Activated naive CD4-positive, alpha-beta T cell treated with anti-CD3 and anti-CD28 coated beads for 36 hours (primary cell): ENCODE data around the gene SPANXC. TPM values are rescaled to one million over a fixed set of nuclear protein-coding genes. Genes with fewer than 3 reads are reported as not detected.
"Not testable (repeated sequence)": the region's sequence is repeated elsewhere in the genome, so short reads cannot be mapped to it uniquely, and the experiment has no call there.

ENCODE experiments used
- CTCF ChIA-PET: fragments of 350-600 bp; sonication (Branson Sonifier 250); formaldehyde crosslinking; loops from one replicate; lab custom pipeline; 2021; ENCODE audit warnings: antibody characterized with exemption; lab: Charles Lee
- DNase-seq: peaks from one replicate; pipeline ENCODE4 v3.0.0-alpha.2; 2020
- H3K27ac Mint-ChIP-seq: one replicate; pipeline ENCODE4 v1.8.0; 2021; ENCODE audit warnings: mild to moderate bottlenecking, mixed read lengths
- H3K27me3 Mint-ChIP-seq: one replicate; pipeline ENCODE4 v1.8.0; 2021; ENCODE audit warnings: low read depth, mixed read lengths
- H3K36me3 Mint-ChIP-seq: one replicate; pipeline ENCODE4 v1.8.0; 2021; ENCODE audit warnings: low read depth, mixed read lengths
- H3K4me1 Mint-ChIP-seq: one replicate; pipeline ENCODE4 v1.8.0; 2021; ENCODE audit warnings: low read depth, mixed read lengths
- H3K4me3 Mint-ChIP-seq: one replicate; pipeline ENCODE4 v1.8.0; 2021; ENCODE audit warnings: mild to moderate bottlenecking, moderate library complexity, mixed read lengths
- H3K9me3 Mint-ChIP-seq: one replicate; pipeline ENCODE4 v1.8.0; 2021; ENCODE audit warnings: mixed read lengths
- intact Hi-C: fragments of 100-400 bp; cut with micrococcal nuclease; formaldehyde crosslinking; loops from one replicate; pipeline ENCODE4 v1.15.1; 2023
- total RNA-seq, 2 experiments: library from RNA; stranded (reverse); gene quantifications; one replicate each; pipeline ENCODE4 v1.2.3, GENCODE V29; 2021

The SPANXC gene
- not detected for total RNA-seq

GRCh38 chrX:141242417-141242816 lies at the start of gene SPANXC:
SPANXC (minus strand) TSS chrX:141242517; CDS start chrX:141242457, 60 bp downstream.
- H3K27ac Mint-ChIP-seq, CTCF ChIA-PET, H3K4me3 Mint-ChIP-seq, H3K36me3 Mint-ChIP-seq, DNase-seq, intact Hi-C loops, H3K4me1 Mint-ChIP-seq, H3K27me3 Mint-ChIP-seq, H3K9me3 Mint-ChIP-seq: not testable (repeated sequence)

GRCh38 chrX:141279476-141279875 lies 37.2 kb upstream of the SPANXC start:
- Mint-ChIP-seq H3K9me3 (no peaks in the 10 kb centered on the region), H3K27ac (no peak overlapping the region), H3K27me3 (no peaks in the 10 kb centered on the region), H3K4me1 (no peaks in the 10 kb centered on the region), H3K36me3 (no peaks in the 10 kb centered on the region), H3K4me3 (no peak overlapping the region)
- intact Hi-C loops: loop anchor here (2.0 kb wide), 1 partner anchor 513 kb away; no protein-coding TSS in a partner anchor
- CTCF ChIA-PET: interaction anchor here (1.0 kb wide), 1 partner anchor 513 kb away, joined by 4 read pairs; no protein-coding TSS in a partner anchor
- DNase-seq: no peak

GRCh38 chrX:141278306-141278705 lies 36.0 kb upstream of the SPANXC start:
- H3K4me3 Mint-ChIP-seq: no peak overlapping the region
- H3K36me3 Mint-ChIP-seq: no peaks in the 10 kb centered on the region
- no peaks in the 10 kb centered on the region for H3K4me1 Mint-ChIP-seq
- CTCF ChIA-PET: interaction anchor here (0.6 to 1.5 kb wide), 3 partner anchors 166 to 512 kb away, joined by 3 to 6 read pairs (median 4); no protein-coding TSS in a partner anchor
- H3K27ac Mint-ChIP-seq: no peak overlapping the region
- H3K27me3 Mint-ChIP-seq: no peaks in the 10 kb centered on the region
- intact Hi-C loops: loop anchor here (1.0 to 2.0 kb wide), 2 partner anchors 360 to 512 kb away; no protein-coding TSS in a partner anchor
- H3K9me3 Mint-ChIP-seq: no peaks in the 10 kb centered on the region
- DNase-seq: peak; percentile 4

- Mint-ChIP-seq H3K36me3 (no peaks in the 10 kb centered on the region), H3K4me1 (no peaks in the 10 kb centered on the region), H3K9me3 (peaks cover 4% of the 10 kb centered on the region), H3K27me3 (no peaks in the 10 kb centered on the region), H3K27ac (no peak overlapping the region), H3K4me3 (no peak overlapping the region)
- intact Hi-C loops: no loop called here
- DNase-seq: no peak
- CTCF ChIA-PET: no interaction called here
Observed at GRCh38 chrX:141258080-141258479, 15.8 kb upstream of the SPANXC start.

GRCh38 chrX:141221611-141222010 lies 20.7 kb downstream of the SPANXC start:
- no peaks in the 10 kb centered on the region for H3K9me3 Mint-ChIP-seq
- no peak overlapping the region for H3K4me3 Mint-ChIP-seq
- H3K36me3 Mint-ChIP-seq: no peaks in the 10 kb centered on the region
- intact Hi-C loops: no loop called here
- DNase-seq: no peak
- CTCF ChIA-PET: no interaction called here
- no peak overlapping the region for H3K27ac Mint-ChIP-seq
- no peaks in the 10 kb centered on the region for H3K4me1 Mint-ChIP-seq
- no peaks in the 10 kb centered on the region for H3K27me3 Mint-ChIP-seq

GRCh38 chrX:141220342-141221008 lies 21.8 kb downstream of the SPANXC start:
- CTCF ChIA-PET: no interaction called here
- Mint-ChIP-seq H3K4me3 (no peak overlapping the region), H3K27me3 (no peaks in the 10 kb centered on the region), H3K4me1 (no peaks in the 10 kb centered on the region), H3K27ac (no peak overlapping the region), H3K9me3 (no peaks in the 10 kb centered on the region), H3K36me3 (no peaks in the 10 kb centered on the region)
- intact Hi-C loops: no loop called here
- DNase-seq: no peak

GRCh38 chrX:141214196-141214595 lies 28.1 kb downstream of the SPANXC start:
- Mint-ChIP-seq H3K9me3 (no peaks in the 10 kb centered on the region), H3K4me1 (no peaks in the 10 kb centered on the region), H3K4me3 (no peak overlapping the region), H3K27ac (no peak overlapping the region), H3K36me3 (no peaks in the 10 kb centered on the region), H3K27me3 (no peaks in the 10 kb centered on the region)
- CTCF ChIA-PET: interaction anchor here (0.9 kb wide), 1 partner anchor 454 kb away, joined by 3 read pairs; no protein-coding TSS in a partner anchor
- intact Hi-C loops: no loop called here
- DNase-seq: no peak

GRCh38 chrX:141201962-141202361 lies 40.4 kb downstream of the SPANXC start:
- CTCF ChIA-PET: no interaction called here

More at GRCh38 chrX:141201962-141202361, 40.4 kb downstream of the SPANXC start:
- Mint-ChIP-seq H3K27me3 (no peaks in the 10 kb centered on the region), H3K9me3 (no peaks in the 10 kb centered on the region), H3K4me1 (no peaks in the 10 kb centered on the region), H3K4me3 (no peak overlapping the region), H3K36me3 (no peaks in the 10 kb centered on the region), H3K27ac (no peak overlapping the region)
- intact Hi-C loops: no loop called here
- DNase-seq: no peak

Other genes starting within 250 kb of the SPANXC start
- gene SPANXB1, start 239.9 kb downstream of the SPANXC start, total RNA-seq: not detected
- gene LDOC1, start 65.4 kb downstream of the SPANXC start, total RNA-seq: 1 to 10 TPM; 5.4 to 6.9 TPM